WTC11 (cell line): Measurements from ENCODE around the gene ARHGAP10. TPM values are rescaled to one million over a fixed set of nuclear protein-coding genes. Genes with fewer than 3 reads are reported as not detected.

ENCODE experiments used
- ATAC-seq: fragments of 200-7000 bp; cut with Tn5 transposase; 2 replicates; pipeline ENCODE4 v1.10.0; 2021; ENCODE audit warnings: mild to moderate bottlenecking, moderate library complexity
- CTCF ChIA-PET: fragments of 300-600 bp; sonication (Branson Sonifier 250); formaldehyde crosslinking; loops from one replicate; lab custom pipeline; 2021; ENCODE audit warnings: antibody characterized with exemption; lab: Charles Lee
- POLR2A ChIA-PET: fragments of 350-600 bp; sonication (Branson Sonifier 250); formaldehyde crosslinking; loops from one replicate; lab custom pipeline; 2021; ENCODE audit warnings: antibody characterized with exemption; lab: Charles Lee
- DNase-seq: peaks from one replicate; pipeline ENCODE4 v3.0.0; 2021; ENCODE audit warnings: low spot score
- H3K27ac Mint-ChIP-seq: 2 replicates; pipeline ENCODE4 v1.8.0; 2021; ENCODE audit warnings: mixed read lengths
- H3K27me3 Mint-ChIP-seq: 2 replicates; pipeline ENCODE4 v1.8.0; 2021; ENCODE audit warnings: low read depth, mild to moderate bottlenecking, moderate library complexity, mixed read lengths
- H3K36me3 Mint-ChIP-seq: 2 replicates; pipeline ENCODE4 v1.8.0; 2021; ENCODE audit warnings: mixed read lengths
- H3K4me1 Mint-ChIP-seq: 2 replicates; pipeline ENCODE4 v1.8.0; 2022; ENCODE audit warnings: mixed read lengths
- H3K4me3 Mint-ChIP-seq: 2 replicates; pipeline ENCODE4 v1.8.0; 2021; ENCODE audit warnings: mild to moderate bottlenecking, moderate library complexity, mixed read lengths
- H3K9me3 Mint-ChIP-seq: 2 replicates; pipeline ENCODE4 v1.8.0; 2021; ENCODE audit warnings: mixed read lengths
- ETV6 ChIP-seq: sonication (generic); formaldehyde crosslinking; IDR thresholded peaks from 2 replicates; pipeline ENCODE4 v1.8.1; 2022; ENCODE audit warnings: mild to moderate bottlenecking, missing genetic modification reagents
- FOXJ3 ChIP-seq: sonication (generic); formaldehyde crosslinking; IDR thresholded peaks from 2 replicates; pipeline ENCODE4 v1.9.0; 2021; ENCODE audit warnings: missing genetic modification reagents, mild to moderate bottlenecking, borderline replicate concordance
- GRHL2 ChIP-seq: fragments of 250-450 bp; sonication (Bioruptor Pico); IDR thresholded peaks from 2 replicates; pipeline ENCODE4 v1.8.0; 2022; ENCODE audit warnings: mild to moderate bottlenecking, moderate library complexity; ENCODE audit not compliant: insufficient replicate concordance, severe bottlenecking
- JAZF1 ChIP-seq: fragments of 250-450 bp; sonication (Bioruptor Pico); IDR thresholded peaks from 2 replicates; pipeline ENCODE4 v1.9.0; 2021; ENCODE audit warnings: moderate library complexity, mild to moderate bottlenecking, inconsistent platforms
- KAT7 ChIP-seq: sonication (generic); formaldehyde crosslinking; IDR thresholded peaks from 2 replicates; pipeline ENCODE4 v1.8.1; 2023; ENCODE audit warnings: missing genetic modification reagents, mild to moderate bottlenecking, borderline replicate concordance
- NFATC4 ChIP-seq: fragments of 250-450 bp; sonication (Bioruptor Pico); IDR thresholded peaks from 2 replicates; pipeline ENCODE4 v1.9.0; 2021; ENCODE audit warnings: mild to moderate bottlenecking
- NR3C1 ChIP-seq: sonication (generic); formaldehyde crosslinking; conservative IDR thresholded peaks from 2 replicates; pipeline ENCODE4 v1.8.1; 2023; ENCODE audit warnings: low read depth, mild to moderate bottlenecking, missing genetic modification reagents
- RELA ChIP-seq: sonication (generic); formaldehyde crosslinking; IDR thresholded peaks from 2 replicates; pipeline ENCODE4 v1.8.1; 2022; ENCODE audit warnings: missing genetic modification reagents, mild to moderate bottlenecking, borderline replicate concordance
- SOX15 ChIP-seq: fragments of 250-450 bp; sonication (Bioruptor Pico); IDR thresholded peaks from 2 replicates; pipeline ENCODE4 v1.9.0; 2021; ENCODE audit warnings: mild to moderate bottlenecking
- SP1 ChIP-seq: sonication (generic); formaldehyde crosslinking; conservative IDR thresholded peaks from 2 replicates; pipeline ENCODE4 v1.8.1; 2022; ENCODE audit warnings: missing genetic modification reagents
- TP53 ChIP-seq: sonication (generic); formaldehyde crosslinking; IDR thresholded peaks from 2 replicates; pipeline ENCODE4 v1.8.1; 2023; ENCODE audit warnings: mild to moderate bottlenecking, missing genetic modification reagents
- ZBTB21 ChIP-seq: sonication (generic); formaldehyde crosslinking; IDR thresholded peaks from 2 replicates; pipeline ENCODE4 v1.8.1; 2023; ENCODE audit warnings: mild to moderate bottlenecking, missing genetic modification reagents, borderline replicate concordance
- ZNF263 ChIP-seq: sonication (generic); formaldehyde crosslinking; IDR thresholded peaks from 2 replicates; pipeline ENCODE4 v1.8.1; 2022; ENCODE audit warnings: low read depth, mild to moderate bottlenecking, moderate library complexity, missing genetic modification reagents
- ZNF396 ChIP-seq: fragments of 250-450 bp; sonication (Bioruptor Pico); IDR thresholded peaks from 2 replicates; pipeline ENCODE4 v1.8.0; 2021; ENCODE audit warnings: mild to moderate bottlenecking, moderate library complexity, borderline replicate concordance
- ZNF416 ChIP-seq: fragments of 250-450 bp; sonication (Bioruptor Pico); IDR thresholded peaks from 2 replicates; pipeline ENCODE4 v1.9.0; 2021; ENCODE audit warnings: mild to moderate bottlenecking, inconsistent platforms
- ZNF671 ChIP-seq: fragments of 250-450 bp; sonication (Bioruptor Pico); IDR thresholded peaks from 2 replicates; pipeline ENCODE4 v1.8.0; 2021; ENCODE audit warnings: mild to moderate bottlenecking
- total RNA-seq: library from RNA; stranded (reverse); gene quantifications from 3 replicates; pipeline ENCODE4 v1.2.3, GENCODE V29; 2021
- TF ChIP-seq, protein P1 (sequence below): sonication (generic); formaldehyde crosslinking; conservative IDR thresholded peaks from 2 replicates; pipeline ENCODE4 v1.8.1; 2023; ENCODE audit warnings: mild to moderate bottlenecking, low read depth, missing genetic modification reagents, moderate library complexity
- TF ChIP-seq, protein P2 (sequence below): sonication (generic); formaldehyde crosslinking; IDR thresholded peaks from 2 replicates; pipeline ENCODE4 v1.8.1; 2023; ENCODE audit warnings: mild to moderate bottlenecking, missing genetic modification reagents, moderate library complexity
- TF ChIP-seq, protein P3 (sequence below): sonication (generic); formaldehyde crosslinking; IDR thresholded peaks from 2 replicates; pipeline ENCODE4 v1.8.1; 2023; ENCODE audit warnings: mild to moderate bottlenecking, missing genetic modification reagents, moderate library complexity
- TF ChIP-seq, protein P4 (sequence below): sonication (generic); formaldehyde crosslinking; IDR thresholded peaks from 2 replicates; pipeline ENCODE4 v1.8.1; 2022; ENCODE audit warnings: mild to moderate bottlenecking, missing genetic modification reagents, moderate library complexity, borderline replicate concordance
- TF ChIP-seq, protein P5 (sequence below): sonication (generic); formaldehyde crosslinking; IDR thresholded peaks from 2 replicates; pipeline ENCODE4 v1.8.1; 2022; ENCODE audit warnings: low read depth, missing genetic modification reagents, borderline replicate concordance
- TF ChIP-seq, protein P6 (sequence below): sonication (generic); formaldehyde crosslinking; IDR thresholded peaks from 2 replicates; pipeline ENCODE4 v1.8.0; 2023; ENCODE audit warnings: missing genetic modification reagents, mild to moderate bottlenecking, borderline replicate concordance
- TF ChIP-seq, protein P7 (sequence below): fragments of 250-450 bp; sonication (Bioruptor Pico); IDR thresholded peaks from 2 replicates; pipeline ENCODE4 v1.9.0; 2021; ENCODE audit warnings: mild to moderate bottlenecking

ARHGAP10 gene
- total RNA-seq, 1 experiment from 2014 or later: 9.6 TPM

DNA sequence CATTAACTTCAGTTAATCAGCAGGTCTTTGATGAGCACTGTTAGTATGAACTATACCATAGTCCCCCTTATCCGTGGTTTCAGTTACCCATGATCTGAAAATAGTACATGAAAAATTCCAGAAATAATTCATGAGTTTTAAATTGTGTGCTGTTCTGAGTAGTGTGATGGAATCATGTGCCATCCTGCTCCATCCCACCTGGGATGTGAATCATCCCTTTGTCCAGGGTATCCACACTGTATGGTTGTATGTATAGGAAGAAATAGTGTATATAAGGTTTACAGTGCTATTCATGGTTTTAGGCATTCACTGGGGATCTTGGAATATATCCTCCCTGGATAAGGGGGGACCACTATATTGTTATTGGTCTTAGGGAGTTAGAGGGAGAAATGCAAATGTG lies 24.5 kb downstream of the ARHGAP10 start:
- ATAC-seq (no peak), DNase-seq (no peak)
- TF ChIP-seq, protein P1, sequence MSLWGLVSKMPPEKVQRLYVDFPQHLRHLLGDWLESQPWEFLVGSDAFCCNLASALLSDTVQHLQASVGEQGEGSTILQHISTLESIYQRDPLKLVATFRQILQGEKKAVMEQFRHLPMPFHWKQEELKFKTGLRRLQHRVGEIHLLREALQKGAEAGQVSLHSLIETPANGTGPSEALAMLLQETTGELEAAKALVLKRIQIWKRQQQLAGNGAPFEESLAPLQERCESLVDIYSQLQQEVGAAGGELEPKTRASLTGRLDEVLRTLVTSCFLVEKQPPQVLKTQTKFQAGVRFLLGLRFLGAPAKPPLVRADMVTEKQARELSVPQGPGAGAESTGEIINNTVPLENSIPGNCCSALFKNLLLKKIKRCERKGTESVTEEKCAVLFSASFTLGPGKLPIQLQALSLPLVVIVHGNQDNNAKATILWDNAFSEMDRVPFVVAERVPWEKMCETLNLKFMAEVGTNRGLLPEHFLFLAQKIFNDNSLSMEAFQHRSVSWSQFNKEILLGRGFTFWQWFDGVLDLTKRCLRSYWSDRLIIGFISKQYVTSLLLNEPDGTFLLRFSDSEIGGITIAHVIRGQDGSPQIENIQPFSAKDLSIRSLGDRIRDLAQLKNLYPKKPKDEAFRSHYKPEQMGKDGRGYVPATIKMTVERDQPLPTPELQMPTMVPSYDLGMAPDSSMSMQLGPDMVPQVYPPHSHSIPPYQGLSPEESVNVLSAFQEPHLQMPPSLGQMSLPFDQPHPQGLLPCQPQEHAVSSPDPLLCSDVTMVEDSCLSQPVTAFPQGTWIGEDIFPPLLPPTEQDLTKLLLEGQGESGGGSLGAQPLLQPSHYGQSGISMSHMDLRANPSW (CRISPR knock-in tag): no peak
- TF ChIP-seq, protein P2, sequence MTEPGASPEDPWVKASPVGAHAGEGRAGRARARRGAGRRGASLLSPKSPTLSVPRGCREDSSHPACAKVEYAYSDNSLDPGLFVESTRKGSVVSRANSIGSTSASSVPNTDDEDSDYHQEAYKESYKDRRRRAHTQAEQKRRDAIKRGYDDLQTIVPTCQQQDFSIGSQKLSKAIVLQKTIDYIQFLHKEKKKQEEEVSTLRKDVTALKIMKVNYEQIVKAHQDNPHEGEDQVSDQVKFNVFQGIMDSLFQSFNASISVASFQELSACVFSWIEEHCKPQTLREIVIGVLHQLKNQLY (CRISPR knock-in tag): no peak
- TF ChIP-seq, protein P3, sequence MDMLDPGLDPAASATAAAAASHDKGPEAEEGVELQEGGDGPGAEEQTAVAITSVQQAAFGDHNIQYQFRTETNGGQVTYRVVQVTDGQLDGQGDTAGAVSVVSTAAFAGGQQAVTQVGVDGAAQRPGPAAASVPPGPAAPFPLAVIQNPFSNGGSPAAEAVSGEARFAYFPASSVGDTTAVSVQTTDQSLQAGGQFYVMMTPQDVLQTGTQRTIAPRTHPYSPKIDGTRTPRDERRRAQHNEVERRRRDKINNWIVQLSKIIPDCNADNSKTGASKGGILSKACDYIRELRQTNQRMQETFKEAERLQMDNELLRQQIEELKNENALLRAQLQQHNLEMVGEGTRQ (CRISPR knock-in tag): no peak
- TF ChIP-seq ZNF671: no peak
- TF ChIP-seq SOX15: no peak
- TF ChIP-seq NFATC4 (CRISPR knock-in tag): no peak
- TF ChIP-seq FOXJ3: no peak
- TF ChIP-seq NR3C1: no peak
- TF ChIP-seq RELA (CRISPR knock-in tag): no peak
- no peak for TF ChIP-seq ZNF416
- no peaks in the 10 kb centered on the region for H3K9me3 Mint-ChIP-seq
- H3K36me3 Mint-ChIP-seq: no peaks in the 10 kb centered on the region
- CTCF ChIA-PET: no interaction called here
- peaks cover 30% of the 10 kb centered on the region for H3K4me1 Mint-ChIP-seq
- H3K27me3 Mint-ChIP-seq: no peaks in the 10 kb centered on the region
- POLR2A ChIA-PET: no interaction called here
- no peak overlapping the region for H3K27ac Mint-ChIP-seq
- no peak overlapping the region for H3K4me3 Mint-ChIP-seq

DNA sequence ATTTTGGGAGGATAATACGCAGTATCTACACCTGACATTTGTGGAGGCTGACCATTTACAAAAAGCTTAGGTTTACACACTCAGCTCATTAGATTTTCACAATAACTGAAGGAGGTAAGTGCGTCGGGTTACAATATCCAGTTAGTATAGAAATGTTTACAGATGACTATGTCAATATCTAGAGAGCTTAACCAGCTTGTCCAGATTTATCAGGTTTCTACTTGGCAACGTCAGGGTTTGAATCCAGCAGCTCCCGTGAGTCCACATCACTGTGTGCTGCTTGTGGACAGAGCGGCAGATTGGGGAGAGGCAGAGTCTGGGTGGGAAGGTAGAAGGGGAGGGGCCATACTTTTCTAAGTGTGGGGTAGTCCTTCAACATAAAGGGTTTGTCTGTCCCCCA lies 28.3 kb downstream of the ARHGAP10 start:
- DNase-seq (no peak), ATAC-seq (no peak)
- ChIA-PET POLR2A (no interaction called here), CTCF (no interaction called here)
- no peak overlapping the region for H3K4me3 Mint-ChIP-seq
- no peaks in the 10 kb centered on the region for H3K36me3 Mint-ChIP-seq
- H3K4me1 Mint-ChIP-seq: peaks cover 10% of the 10 kb centered on the region
- H3K27me3 Mint-ChIP-seq: no peaks in the 10 kb centered on the region
- H3K9me3 Mint-ChIP-seq: no peaks in the 10 kb centered on the region
- H3K27ac Mint-ChIP-seq: no peak overlapping the region
- TF ChIP-seq ETV6 (CRISPR knock-in tag) (no peak), GRHL2 (CRISPR knock-in tag) (no peak), TP53 (CRISPR knock-in tag) (no peak), JAZF1 (no peak), SP1 (CRISPR knock-in tag) (no peak), ZNF396 (CRISPR knock-in tag) (no peak), ZNF671 (no peak), ZBTB21 (no peak), ZNF263 (CRISPR knock-in tag) (no peak), KAT7 (CRISPR knock-in tag) (no peak)
- TF ChIP-seq, protein P4, sequence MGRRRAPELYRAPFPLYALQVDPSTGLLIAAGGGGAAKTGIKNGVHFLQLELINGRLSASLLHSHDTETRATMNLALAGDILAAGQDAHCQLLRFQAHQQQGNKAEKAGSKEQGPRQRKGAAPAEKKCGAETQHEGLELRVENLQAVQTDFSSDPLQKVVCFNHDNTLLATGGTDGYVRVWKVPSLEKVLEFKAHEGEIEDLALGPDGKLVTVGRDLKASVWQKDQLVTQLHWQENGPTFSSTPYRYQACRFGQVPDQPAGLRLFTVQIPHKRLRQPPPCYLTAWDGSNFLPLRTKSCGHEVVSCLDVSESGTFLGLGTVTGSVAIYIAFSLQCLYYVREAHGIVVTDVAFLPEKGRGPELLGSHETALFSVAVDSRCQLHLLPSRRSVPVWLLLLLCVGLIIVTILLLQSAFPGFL (CRISPR knock-in tag): no peak
- TF ChIP-seq, protein P5, sequence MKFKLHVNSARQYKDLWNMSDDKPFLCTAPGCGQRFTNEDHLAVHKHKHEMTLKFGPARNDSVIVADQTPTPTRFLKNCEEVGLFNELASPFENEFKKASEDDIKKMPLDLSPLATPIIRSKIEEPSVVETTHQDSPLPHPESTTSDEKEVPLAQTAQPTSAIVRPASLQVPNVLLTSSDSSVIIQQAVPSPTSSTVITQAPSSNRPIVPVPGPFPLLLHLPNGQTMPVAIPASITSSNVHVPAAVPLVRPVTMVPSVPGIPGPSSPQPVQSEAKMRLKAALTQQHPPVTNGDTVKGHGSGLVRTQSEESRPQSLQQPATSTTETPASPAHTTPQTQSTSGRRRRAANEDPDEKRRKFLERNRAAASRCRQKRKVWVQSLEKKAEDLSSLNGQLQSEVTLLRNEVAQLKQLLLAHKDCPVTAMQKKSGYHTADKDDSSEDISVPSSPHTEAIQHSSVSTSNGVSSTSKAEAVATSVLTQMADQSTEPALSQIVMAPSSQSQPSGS (CRISPR knock-in tag): no peak
- TF ChIP-seq, protein P6, sequence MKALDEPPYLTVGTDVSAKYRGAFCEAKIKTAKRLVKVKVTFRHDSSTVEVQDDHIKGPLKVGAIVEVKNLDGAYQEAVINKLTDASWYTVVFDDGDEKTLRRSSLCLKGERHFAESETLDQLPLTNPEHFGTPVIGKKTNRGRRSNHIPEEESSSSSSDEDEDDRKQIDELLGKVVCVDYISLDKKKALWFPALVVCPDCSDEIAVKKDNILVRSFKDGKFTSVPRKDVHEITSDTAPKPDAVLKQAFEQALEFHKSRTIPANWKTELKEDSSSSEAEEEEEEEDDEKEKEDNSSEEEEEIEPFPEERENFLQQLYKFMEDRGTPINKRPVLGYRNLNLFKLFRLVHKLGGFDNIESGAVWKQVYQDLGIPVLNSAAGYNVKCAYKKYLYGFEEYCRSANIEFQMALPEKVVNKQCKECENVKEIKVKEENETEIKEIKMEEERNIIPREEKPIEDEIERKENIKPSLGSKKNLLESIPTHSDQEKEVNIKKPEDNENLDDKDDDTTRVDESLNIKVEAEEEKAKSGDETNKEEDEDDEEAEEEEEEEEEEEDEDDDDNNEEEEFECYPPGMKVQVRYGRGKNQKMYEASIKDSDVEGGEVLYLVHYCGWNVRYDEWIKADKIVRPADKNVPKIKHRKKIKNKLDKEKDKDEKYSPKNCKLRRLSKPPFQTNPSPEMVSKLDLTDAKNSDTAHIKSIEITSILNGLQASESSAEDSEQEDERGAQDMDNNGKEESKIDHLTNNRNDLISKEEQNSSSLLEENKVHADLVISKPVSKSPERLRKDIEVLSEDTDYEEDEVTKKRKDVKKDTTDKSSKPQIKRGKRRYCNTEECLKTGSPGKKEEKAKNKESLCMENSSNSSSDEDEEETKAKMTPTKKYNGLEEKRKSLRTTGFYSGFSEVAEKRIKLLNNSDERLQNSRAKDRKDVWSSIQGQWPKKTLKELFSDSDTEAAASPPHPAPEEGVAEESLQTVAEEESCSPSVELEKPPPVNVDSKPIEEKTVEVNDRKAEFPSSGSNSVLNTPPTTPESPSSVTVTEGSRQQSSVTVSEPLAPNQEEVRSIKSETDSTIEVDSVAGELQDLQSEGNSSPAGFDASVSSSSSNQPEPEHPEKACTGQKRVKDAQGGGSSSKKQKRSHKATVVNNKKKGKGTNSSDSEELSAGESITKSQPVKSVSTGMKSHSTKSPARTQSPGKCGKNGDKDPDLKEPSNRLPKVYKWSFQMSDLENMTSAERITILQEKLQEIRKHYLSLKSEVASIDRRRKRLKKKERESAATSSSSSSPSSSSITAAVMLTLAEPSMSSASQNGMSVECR: no peak
- TF ChIP-seq, protein P7, sequence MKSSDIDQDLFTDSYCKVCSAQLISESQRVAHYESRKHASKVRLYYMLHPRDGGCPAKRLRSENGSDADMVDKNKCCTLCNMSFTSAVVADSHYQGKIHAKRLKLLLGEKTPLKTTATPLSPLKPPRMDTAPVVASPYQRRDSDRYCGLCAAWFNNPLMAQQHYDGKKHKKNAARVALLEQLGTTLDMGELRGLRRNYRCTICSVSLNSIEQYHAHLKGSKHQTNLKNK (CRISPR knock-in tag): no peak
- TF ChIP-seq, all 79 proteins: peak for 0
